Measurements from ENCODE around the gene ZNF345.

Gene ZNF345

DNA sequence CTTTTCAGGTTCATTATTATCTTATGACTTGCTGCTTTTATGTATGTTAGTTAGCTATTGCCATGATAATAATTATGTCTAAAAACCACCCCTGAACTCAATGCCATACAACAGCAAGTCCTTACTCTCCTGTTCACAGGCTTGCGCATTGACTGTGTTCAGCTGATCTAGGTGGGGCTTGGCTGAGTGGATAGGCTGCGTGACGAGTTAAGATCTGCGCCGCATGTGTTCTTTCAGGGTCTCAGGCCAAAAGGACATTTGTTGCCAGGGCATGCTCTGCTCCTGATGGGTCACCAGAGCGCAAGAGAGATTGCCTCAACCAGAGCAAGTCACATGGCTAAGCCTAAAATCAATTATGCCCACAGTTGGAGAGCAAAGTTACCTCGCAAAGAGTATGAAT, 66.3 kb downstream of the ZNF345 start:
- no peak for DNase-seq (ENCODE audit: low read depth, low spot score)

- no peak for DNase-seq (ENCODE audit: low read depth, low spot score)
These were observed 67.4 kb downstream of the ZNF345 start for GRCh38 chr19:36918090-36918489.

Measured in brain pericyte (primary cell).